Gastroesophageal sphincter (tissue), 3 donors: ENCODE results near the gene SHKBP1.

Source experiments
- EP300 ChIP-seq: sonication (generic); formaldehyde crosslinking; IDR thresholded peaks from one replicate; pipeline ENCODE4 v1.6.1; 2017; ENCODE audit warnings: antibody characterized with exemption, mild to moderate bottlenecking
- POLR2A ChIP-seq, 2 donors: fragments of 450-650 bp; IDR thresholded peaks; one replicate each; pipeline ENCODE4 v1.6.1; 2017; ENCODE audit warnings: antibody characterized with exemption in 2 of 2, mild to moderate bottlenecking in 2 of 2, moderate library complexity in 1 of 2
- TF ChIP-seq, protein P1 (sequence below), 4 experiments: fragments of 200-600 bp in 2 of 4; fragments of 450-650 bp in 2 of 4; sonication (generic) in 1 of 4; IDR thresholded peaks; one replicate each; pipeline ENCODE4 v1.5.1; 2017 to 2019; ENCODE audit warnings: antibody characterized with exemption in 4 of 4, mild to moderate bottlenecking in 2 of 4, moderate library complexity in 2 of 4

DNA sequence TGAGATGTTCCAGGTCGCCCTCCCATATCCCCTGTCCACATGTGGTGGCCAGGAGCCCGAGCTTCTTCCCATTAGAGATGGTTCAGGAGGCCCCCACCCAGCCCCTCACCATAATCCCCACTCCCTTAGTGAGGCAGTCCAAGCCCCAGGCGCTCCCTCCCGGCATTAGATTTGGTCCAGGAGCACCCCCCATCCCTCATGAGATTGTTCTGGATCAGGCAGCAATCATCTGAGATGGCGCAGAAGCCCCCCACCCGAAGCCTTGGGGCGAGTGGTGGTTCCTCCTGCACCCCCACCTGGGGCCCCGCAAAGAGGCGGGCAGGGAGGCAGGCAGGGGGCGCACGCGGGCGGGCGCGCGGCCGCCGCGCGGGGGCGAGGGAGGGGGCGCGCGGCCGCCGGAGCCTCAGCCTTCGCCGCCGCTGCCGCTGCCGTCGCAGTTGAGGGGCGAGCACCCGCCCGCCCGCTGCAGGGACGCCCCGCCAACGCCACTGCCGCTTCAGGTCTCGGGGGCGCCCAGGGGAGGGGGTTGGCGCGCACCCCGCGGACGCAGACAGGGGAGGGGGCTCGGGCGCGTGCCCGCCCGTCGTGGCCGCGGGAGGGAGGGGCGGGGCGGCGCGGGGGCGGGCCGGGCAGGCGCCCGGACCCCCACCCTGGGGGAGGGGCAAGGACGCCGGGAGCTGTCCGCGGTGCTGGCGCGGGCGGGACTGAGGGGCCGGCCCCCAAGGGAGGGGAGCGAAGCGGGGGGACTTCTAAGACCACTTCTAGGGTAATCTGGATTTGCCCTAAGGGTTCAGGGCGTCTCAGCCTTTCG, 46.4 kb upstream of the SHKBP1 start:
- TF ChIP-seq, protein P1, sequence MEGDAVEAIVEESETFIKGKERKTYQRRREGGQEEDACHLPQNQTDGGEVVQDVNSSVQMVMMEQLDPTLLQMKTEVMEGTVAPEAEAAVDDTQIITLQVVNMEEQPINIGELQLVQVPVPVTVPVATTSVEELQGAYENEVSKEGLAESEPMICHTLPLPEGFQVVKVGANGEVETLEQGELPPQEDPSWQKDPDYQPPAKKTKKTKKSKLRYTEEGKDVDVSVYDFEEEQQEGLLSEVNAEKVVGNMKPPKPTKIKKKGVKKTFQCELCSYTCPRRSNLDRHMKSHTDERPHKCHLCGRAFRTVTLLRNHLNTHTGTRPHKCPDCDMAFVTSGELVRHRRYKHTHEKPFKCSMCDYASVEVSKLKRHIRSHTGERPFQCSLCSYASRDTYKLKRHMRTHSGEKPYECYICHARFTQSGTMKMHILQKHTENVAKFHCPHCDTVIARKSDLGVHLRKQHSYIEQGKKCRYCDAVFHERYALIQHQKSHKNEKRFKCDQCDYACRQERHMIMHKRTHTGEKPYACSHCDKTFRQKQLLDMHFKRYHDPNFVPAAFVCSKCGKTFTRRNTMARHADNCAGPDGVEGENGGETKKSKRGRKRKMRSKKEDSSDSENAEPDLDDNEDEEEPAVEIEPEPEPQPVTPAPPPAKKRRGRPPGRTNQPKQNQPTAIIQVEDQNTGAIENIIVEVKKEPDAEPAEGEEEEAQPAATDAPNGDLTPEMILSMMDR (IDR thresholded peaks at IDR 0.05), result peak in 3 of 4 experiments; percentile 9 to 38 (median 10)
- no peak for TF ChIP-seq POLR2A (IDR thresholded peaks at IDR 0.05)
- TF ChIP-seq EP300, result no peak
